Measurements from ENCODE around the gene MPP2.

MPP2 gene

GRCh38 chr17:43831633-43832032, 75.7 kb downstream of the MPP2 start:
- no peak for TF ChIP-seq POLR2A (IDR thresholded peaks at IDR 0.05; ENCODE audit: low read length)
- TF ChIP-seq GATA1 (IDR thresholded peaks at IDR 0.05; ENCODE audit: low read depth, low read length), result no peak
- no peak for DNase-seq

DNA sequence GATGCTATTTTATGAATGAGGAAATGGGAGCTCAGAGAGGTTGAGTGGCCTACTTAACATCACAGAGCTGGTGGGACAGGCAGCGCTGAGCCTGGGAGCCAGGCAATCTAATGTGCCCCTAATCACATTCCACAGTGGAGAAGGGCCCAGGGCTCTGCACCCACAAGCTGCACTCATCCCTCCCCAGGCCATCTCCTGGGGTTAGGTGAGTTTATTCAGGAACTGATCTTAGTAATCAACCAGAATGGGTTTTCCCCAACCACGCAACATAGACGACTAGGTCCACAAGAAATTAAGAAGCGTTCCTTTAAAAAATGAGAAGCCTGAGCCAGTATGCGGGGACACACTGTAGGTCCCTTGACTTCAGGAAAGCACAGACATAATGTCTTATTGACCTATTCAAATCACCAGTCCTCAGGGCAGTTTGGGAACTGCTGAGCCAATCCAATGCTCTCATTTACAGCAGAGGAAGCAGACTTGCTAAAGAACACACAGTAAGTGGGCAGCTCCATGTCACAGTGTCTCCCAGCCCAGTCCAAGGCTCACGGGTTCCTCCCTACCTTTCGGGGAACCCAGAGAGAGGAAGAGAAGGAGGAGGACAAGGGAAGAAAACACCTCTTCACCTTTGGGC, 76.7 kb downstream of the MPP2 start:
- no peak for TF ChIP-seq POLR2A (IDR thresholded peaks at IDR 0.05; ENCODE audit: low read length)
- no peak for TF ChIP-seq GATA1 (IDR thresholded peaks at IDR 0.05; ENCODE audit: low read depth, low read length)
- no peak for DNase-seq

- TF ChIP-seq GATA1 (IDR thresholded peaks at IDR 0.05; ENCODE audit: low read depth, low read length) (no peak), POLR2A (IDR thresholded peaks at IDR 0.05; ENCODE audit: low read length) (no peak)
- DNase-seq, result no peak
These were observed 77.6 kb downstream of the MPP2 start for GRCh38 chr17:43829738-43830137.

- no peak for DNase-seq
- TF ChIP-seq POLR2A (IDR thresholded peaks at IDR 0.05; ENCODE audit: low read length) (no peak), GATA1 (IDR thresholded peaks at IDR 0.05; ENCODE audit: low read depth, low read length) (no peak)
These were observed 79.7 kb downstream of the MPP2 start for GRCh38 chr17:43827596-43827995.

DNA sequence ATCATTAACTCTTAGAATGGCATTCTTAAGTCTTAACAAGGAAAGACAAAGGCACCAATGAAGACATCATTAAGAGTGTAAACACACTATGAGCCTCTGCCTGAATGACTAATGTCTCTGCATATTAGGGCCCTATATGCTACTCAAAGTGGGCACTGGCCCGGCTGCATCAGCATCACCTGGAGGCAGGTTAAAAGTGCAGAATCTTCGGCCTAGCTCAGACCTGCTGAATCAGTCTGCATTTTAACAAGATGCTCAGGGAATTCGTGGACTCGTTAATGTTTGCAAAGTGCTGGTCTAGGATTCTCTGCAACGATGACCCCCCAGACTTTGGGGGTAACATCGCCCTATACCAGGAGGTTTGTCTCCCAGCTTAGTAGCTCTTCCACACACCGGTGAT, 81.1 kb downstream of the MPP2 start:
- no peak for TF ChIP-seq GATA1 (IDR thresholded peaks at IDR 0.05; ENCODE audit: low read depth, low read length)
- no peak for TF ChIP-seq POLR2A (IDR thresholded peaks at IDR 0.05; ENCODE audit: low read length)

GRCh38 chr17:43825567-43825966, 81.8 kb downstream of the MPP2 start:
- no peak for TF ChIP-seq GATA1 (IDR thresholded peaks at IDR 0.05; ENCODE audit: low read depth, low read length)
- TF ChIP-seq POLR2A (IDR thresholded peaks at IDR 0.05; ENCODE audit: low read length), result no peak
- no peak for DNase-seq

More for the DNA sequence above, 81.1 kb downstream of the MPP2 start:
- no peak for DNase-seq
